WTC11 (cell line): ENCODE data around the gene PRRC2B. TPM values are rescaled to one million over a fixed set of nuclear protein-coding genes. Genes with fewer than 3 reads are reported as not detected.

Experiments
- ATAC-seq: fragments of 200-7000 bp; cut with Tn5 transposase; 2 replicates; pipeline ENCODE4 v1.10.0; 2021; ENCODE audit warnings: mild to moderate bottlenecking, moderate library complexity
- CTCF ChIA-PET: fragments of 300-600 bp; sonication (Branson Sonifier 250); formaldehyde crosslinking; loops from one replicate; lab custom pipeline; 2021; ENCODE audit warnings: antibody characterized with exemption; lab: Charles Lee
- POLR2A ChIA-PET: fragments of 350-600 bp; sonication (Branson Sonifier 250); formaldehyde crosslinking; loops from one replicate; lab custom pipeline; 2021; ENCODE audit warnings: antibody characterized with exemption; lab: Charles Lee
- DNase-seq: peaks from one replicate; pipeline ENCODE4 v3.0.0; 2021; ENCODE audit warnings: low spot score
- H3K27ac Mint-ChIP-seq: 2 replicates; pipeline ENCODE4 v1.8.0; 2021; ENCODE audit warnings: mixed read lengths
- H3K27me3 Mint-ChIP-seq: 2 replicates; pipeline ENCODE4 v1.8.0; 2021; ENCODE audit warnings: low read depth, mild to moderate bottlenecking, moderate library complexity, mixed read lengths
- H3K36me3 Mint-ChIP-seq: 2 replicates; pipeline ENCODE4 v1.8.0; 2021; ENCODE audit warnings: mixed read lengths
- H3K4me1 Mint-ChIP-seq: 2 replicates; pipeline ENCODE4 v1.8.0; 2022; ENCODE audit warnings: mixed read lengths
- H3K4me3 Mint-ChIP-seq: 2 replicates; pipeline ENCODE4 v1.8.0; 2021; ENCODE audit warnings: mild to moderate bottlenecking, moderate library complexity, mixed read lengths
- H3K9me3 Mint-ChIP-seq: 2 replicates; pipeline ENCODE4 v1.8.0; 2021; ENCODE audit warnings: mixed read lengths
- ERG ChIP-seq: fragments of 250-450 bp; sonication (Bioruptor Pico); IDR thresholded peaks from 2 replicates; pipeline ENCODE4 v1.8.0; 2021; ENCODE audit warnings: mild to moderate bottlenecking
- ETV6 ChIP-seq: sonication (generic); formaldehyde crosslinking; IDR thresholded peaks from 2 replicates; pipeline ENCODE4 v1.8.1; 2022; ENCODE audit warnings: mild to moderate bottlenecking, missing genetic modification reagents
- FOXJ3 ChIP-seq: sonication (generic); formaldehyde crosslinking; IDR thresholded peaks from 2 replicates; pipeline ENCODE4 v1.9.0; 2021; ENCODE audit warnings: missing genetic modification reagents, mild to moderate bottlenecking, borderline replicate concordance
- GABPB1 ChIP-seq: sonication (generic); formaldehyde crosslinking; IDR thresholded peaks from 2 replicates; pipeline ENCODE4 v1.8.1; 2023; ENCODE audit warnings: mild to moderate bottlenecking, missing genetic modification reagents
- NFE2L1 ChIP-seq: sonication (generic); formaldehyde crosslinking; IDR thresholded peaks from 2 replicates; pipeline ENCODE4 v1.8.1; 2023; ENCODE audit warnings: missing genetic modification reagents
- TCF7 ChIP-seq: sonication (generic); formaldehyde crosslinking; IDR thresholded peaks from 2 replicates; pipeline ENCODE4 v1.8.0; 2022; ENCODE audit warnings: mild to moderate bottlenecking, low read depth, missing genetic modification reagents, moderate library complexity
- ZNF232 ChIP-seq: sonication (generic); formaldehyde crosslinking; IDR thresholded peaks from 2 replicates; pipeline ENCODE4 v1.8.0; 2022; ENCODE audit warnings: mild to moderate bottlenecking, missing genetic modification reagents
- ZNF263 ChIP-seq: sonication (generic); formaldehyde crosslinking; IDR thresholded peaks from 2 replicates; pipeline ENCODE4 v1.8.1; 2022; ENCODE audit warnings: low read depth, mild to moderate bottlenecking, moderate library complexity, missing genetic modification reagents
- ZNF317 ChIP-seq: sonication (generic); formaldehyde crosslinking; IDR thresholded peaks from 2 replicates; pipeline ENCODE4 v1.8.1; 2023; ENCODE audit warnings: low read depth, mild to moderate bottlenecking, moderate library complexity, missing genetic modification reagents, borderline replicate concordance
- ZNF396 ChIP-seq: fragments of 250-450 bp; sonication (Bioruptor Pico); IDR thresholded peaks from 2 replicates; pipeline ENCODE4 v1.8.0; 2021; ENCODE audit warnings: mild to moderate bottlenecking, moderate library complexity, borderline replicate concordance
- total RNA-seq: library from RNA; stranded (reverse); gene quantifications from 3 replicates; pipeline ENCODE4 v1.2.3, GENCODE V29; 2021
- TF ChIP-seq, protein P1 (sequence below): fragments of 250-450 bp; sonication (Bioruptor Pico); IDR thresholded peaks from 2 replicates; pipeline ENCODE4 v2.1.2; 2022; ENCODE audit warnings: mild to moderate bottlenecking, moderate library complexity
- TF ChIP-seq, protein P2 (sequence below): sonication (generic); formaldehyde crosslinking; IDR thresholded peaks from 2 replicates; pipeline ENCODE4 v1.8.1; 2023; ENCODE audit warnings: mild to moderate bottlenecking, missing genetic modification reagents, borderline replicate concordance
- TF ChIP-seq, protein P3 (sequence below): sonication (generic); formaldehyde crosslinking; IDR thresholded peaks from 2 replicates; pipeline ENCODE4 v1.8.0; 2022; ENCODE audit warnings: missing genetic modification reagents
- TF ChIP-seq, protein P4 (sequence below): sonication (generic); formaldehyde crosslinking; IDR thresholded peaks from 2 replicates; pipeline ENCODE4 v1.8.0; 2023; ENCODE audit warnings: mild to moderate bottlenecking, missing genetic modification reagents

The PRRC2B gene
- total RNA-seq, 1 experiment from 2014 or later = 272 TPM

DNA sequence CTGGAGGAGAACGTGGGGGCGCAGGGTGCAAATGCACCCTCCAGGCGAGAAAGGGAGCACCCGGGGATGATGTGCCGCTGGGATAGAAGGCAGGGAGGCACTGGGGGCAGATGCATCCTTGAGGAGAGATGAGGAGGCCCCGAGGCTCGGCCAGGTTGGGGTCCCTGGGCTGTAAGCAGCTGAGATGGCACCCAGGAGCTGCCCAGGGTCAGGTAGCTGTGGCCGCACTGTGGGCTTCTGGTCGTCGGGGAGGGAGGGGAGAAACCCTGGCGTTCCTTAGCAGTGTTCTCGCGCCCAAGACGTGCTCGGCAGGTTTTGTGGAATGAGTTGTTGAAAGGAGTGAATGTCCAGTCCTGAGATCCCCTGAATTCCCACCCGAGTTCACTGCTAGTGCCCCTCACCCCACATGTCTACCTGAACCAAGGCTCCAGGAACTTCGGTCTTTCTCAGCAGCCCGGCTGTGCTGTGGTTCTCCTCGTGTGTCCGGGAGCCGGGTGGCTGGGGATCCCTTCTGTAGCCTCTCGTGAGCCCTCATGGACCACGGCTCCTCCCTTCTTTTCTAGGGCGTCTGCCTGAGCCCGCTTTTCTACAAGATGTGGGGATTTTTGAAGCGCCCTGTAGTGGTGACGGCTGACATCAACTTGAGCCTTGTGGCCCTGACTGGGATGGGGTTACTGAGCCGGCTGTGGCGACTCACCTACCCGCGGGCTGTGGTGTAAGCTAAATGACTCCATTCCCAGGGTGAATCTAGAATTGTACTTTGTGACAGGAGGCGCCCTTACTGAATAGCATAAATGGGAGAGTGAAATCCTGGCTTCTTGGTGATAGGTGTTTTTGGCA lies 110.0 kb downstream of the PRRC2B start:
- ChIA-PET POLR2A (interaction anchor here (0.8 kb wide), 1 partner anchor 142 kb away, joined by 3 read pairs; no protein-coding TSS in a partner anchor), CTCF (interaction anchor here (0.8 to 2.0 kb wide), 9 partner anchors 25 to 229 kb away, joined by 3 to 9 read pairs (median 3); no protein-coding TSS in a partner anchor)
- H3K4me3 Mint-ChIP-seq = peak overlapping the region; percentile 87
- TF ChIP-seq, protein P1, sequence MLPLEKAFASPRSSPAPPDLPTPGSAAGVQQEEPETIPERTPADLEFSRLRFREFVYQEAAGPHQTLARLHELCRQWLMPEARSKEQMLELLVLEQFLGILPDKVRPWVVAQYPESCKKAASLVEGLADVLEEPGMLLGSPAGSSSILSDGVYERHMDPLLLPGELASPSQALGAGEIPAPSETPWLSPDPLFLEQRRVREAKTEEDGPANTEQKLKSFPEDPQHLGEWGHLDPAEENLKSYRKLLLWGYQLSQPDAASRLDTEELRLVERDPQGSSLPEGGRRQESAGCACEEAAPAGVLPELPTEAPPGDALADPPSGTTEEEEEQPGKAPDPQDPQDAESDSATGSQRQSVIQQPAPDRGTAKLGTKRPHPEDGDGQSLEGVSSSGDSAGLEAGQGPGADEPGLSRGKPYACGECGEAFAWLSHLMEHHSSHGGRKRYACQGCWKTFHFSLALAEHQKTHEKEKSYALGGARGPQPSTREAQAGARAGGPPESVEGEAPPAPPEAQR (CRISPR knock-in tag) = no peak
- TF ChIP-seq ZNF232 = no peak
- TF ChIP-seq ZNF317 (CRISPR knock-in tag) = peak; percentile 79; the same call in 1 of the 2 replicates
- TF ChIP-seq ZNF263 (CRISPR knock-in tag) = no peak
- H3K27me3 Mint-ChIP-seq = peaks cover 9% of the 10 kb centered on the region
- peak; percentile 13 for ATAC-seq
- no peaks in the 10 kb centered on the region for H3K9me3 Mint-ChIP-seq
- H3K4me1 Mint-ChIP-seq = peaks cover 18% of the 10 kb centered on the region
- peaks cover 31% of the 10 kb centered on the region; the same call in 1 of the 2 replicates for H3K36me3 Mint-ChIP-seq
- no peak overlapping the region for H3K27ac Mint-ChIP-seq
- peak; percentile 29 for DNase-seq

GRCh38 chr9:131505012-131505411 lies 111.1 kb downstream of the PRRC2B start:
- Mint-ChIP-seq H3K4me3 (no peak overlapping the region), H3K36me3 (peaks cover 26% of the 10 kb centered on the region; the same call in 1 of the 2 replicates), H3K9me3 (no peaks in the 10 kb centered on the region)
- ATAC-seq = no peak
- TF ChIP-seq, protein P2, sequence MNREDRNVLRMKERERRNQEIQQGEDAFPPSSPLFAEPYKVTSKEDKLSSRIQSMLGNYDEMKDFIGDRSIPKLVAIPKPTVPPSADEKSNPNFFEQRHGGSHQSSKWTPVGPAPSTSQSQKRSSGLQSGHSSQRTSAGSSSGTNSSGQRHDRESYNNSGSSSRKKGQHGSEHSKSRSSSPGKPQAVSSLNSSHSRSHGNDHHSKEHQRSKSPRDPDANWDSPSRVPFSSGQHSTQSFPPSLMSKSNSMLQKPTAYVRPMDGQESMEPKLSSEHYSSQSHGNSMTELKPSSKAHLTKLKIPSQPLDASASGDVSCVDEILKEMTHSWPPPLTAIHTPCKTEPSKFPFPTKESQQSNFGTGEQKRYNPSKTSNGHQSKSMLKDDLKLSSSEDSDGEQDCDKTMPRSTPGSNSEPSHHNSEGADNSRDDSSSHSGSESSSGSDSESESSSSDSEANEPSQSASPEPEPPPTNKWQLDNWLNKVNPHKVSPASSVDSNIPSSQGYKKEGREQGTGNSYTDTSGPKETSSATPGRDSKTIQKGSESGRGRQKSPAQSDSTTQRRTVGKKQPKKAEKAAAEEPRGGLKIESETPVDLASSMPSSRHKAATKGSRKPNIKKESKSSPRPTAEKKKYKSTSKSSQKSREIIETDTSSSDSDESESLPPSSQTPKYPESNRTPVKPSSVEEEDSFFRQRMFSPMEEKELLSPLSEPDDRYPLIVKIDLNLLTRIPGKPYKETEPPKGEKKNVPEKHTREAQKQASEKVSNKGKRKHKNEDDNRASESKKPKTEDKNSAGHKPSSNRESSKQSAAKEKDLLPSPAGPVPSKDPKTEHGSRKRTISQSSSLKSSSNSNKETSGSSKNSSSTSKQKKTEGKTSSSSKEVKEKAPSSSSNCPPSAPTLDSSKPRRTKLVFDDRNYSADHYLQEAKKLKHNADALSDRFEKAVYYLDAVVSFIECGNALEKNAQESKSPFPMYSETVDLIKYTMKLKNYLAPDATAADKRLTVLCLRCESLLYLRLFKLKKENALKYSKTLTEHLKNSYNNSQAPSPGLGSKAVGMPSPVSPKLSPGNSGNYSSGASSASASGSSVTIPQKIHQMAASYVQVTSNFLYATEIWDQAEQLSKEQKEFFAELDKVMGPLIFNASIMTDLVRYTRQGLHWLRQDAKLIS (CRISPR knock-in tag) = no peak
- TF ChIP-seq, protein P3, sequence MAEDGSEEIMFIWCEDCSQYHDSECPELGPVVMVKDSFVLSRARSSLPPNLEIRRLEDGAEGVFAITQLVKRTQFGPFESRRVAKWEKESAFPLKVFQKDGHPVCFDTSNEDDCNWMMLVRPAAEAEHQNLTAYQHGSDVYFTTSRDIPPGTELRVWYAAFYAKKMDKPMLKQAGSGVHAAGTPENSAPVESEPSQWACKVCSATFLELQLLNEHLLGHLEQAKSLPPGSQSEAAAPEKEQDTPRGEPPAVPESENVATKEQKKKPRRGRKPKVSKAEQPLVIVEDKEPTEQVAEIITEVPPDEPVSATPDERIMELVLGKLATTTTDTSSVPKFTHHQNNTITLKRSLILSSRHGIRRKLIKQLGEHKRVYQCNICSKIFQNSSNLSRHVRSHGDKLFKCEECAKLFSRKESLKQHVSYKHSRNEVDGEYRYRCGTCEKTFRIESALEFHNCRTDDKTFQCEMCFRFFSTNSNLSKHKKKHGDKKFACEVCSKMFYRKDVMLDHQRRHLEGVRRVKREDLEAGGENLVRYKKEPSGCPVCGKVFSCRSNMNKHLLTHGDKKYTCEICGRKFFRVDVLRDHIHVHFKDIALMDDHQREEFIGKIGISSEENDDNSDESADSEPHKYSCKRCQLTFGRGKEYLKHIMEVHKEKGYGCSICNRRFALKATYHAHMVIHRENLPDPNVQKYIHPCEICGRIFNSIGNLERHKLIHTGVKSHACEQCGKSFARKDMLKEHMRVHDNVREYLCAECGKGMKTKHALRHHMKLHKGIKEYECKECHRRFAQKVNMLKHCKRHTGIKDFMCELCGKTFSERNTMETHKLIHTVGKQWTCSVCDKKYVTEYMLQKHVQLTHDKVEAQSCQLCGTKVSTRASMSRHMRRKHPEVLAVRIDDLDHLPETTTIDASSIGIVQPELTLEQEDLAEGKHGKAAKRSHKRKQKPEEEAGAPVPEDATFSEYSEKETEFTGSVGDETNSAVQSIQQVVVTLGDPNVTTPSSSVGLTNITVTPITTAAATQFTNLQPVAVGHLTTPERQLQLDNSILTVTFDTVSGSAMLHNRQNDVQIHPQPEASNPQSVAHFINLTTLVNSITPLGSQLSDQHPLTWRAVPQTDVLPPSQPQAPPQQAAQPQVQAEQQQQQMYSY (CRISPR knock-in tag) = no peak
- no peak for TF ChIP-seq ETV6 (CRISPR knock-in tag)
- TF ChIP-seq, all 79 proteins: peak for 0
- peaks cover 18% of the 10 kb centered on the region for H3K4me1 Mint-ChIP-seq
- ChIA-PET CTCF (no interaction called here), POLR2A (no interaction called here)
- DNase-seq = no peak
- peaks cover 9% of the 10 kb centered on the region for H3K27me3 Mint-ChIP-seq
- no peak overlapping the region for H3K27ac Mint-ChIP-seq

GRCh38 chr9:131511416-131511815 lies 117.5 kb downstream of the PRRC2B start:
- peaks cover 44% of the 10 kb centered on the region for H3K36me3 Mint-ChIP-seq
- POLR2A ChIA-PET = interaction anchor here (0.6 kb wide), 1 partner anchor 30 kb away, joined by 4 read pairs; no protein-coding TSS in a partner anchor
- H3K27me3 Mint-ChIP-seq = no peaks in the 10 kb centered on the region
- TF ChIP-seq TCF7 (CRISPR knock-in tag) (no peak), ZNF396 (no peak), NFE2L1 (CRISPR knock-in tag) (no peak), ERG (no peak), GABPB1 (CRISPR knock-in tag) (no peak), FOXJ3 (CRISPR knock-in tag) (no peak)
- TF ChIP-seq, protein P4, sequence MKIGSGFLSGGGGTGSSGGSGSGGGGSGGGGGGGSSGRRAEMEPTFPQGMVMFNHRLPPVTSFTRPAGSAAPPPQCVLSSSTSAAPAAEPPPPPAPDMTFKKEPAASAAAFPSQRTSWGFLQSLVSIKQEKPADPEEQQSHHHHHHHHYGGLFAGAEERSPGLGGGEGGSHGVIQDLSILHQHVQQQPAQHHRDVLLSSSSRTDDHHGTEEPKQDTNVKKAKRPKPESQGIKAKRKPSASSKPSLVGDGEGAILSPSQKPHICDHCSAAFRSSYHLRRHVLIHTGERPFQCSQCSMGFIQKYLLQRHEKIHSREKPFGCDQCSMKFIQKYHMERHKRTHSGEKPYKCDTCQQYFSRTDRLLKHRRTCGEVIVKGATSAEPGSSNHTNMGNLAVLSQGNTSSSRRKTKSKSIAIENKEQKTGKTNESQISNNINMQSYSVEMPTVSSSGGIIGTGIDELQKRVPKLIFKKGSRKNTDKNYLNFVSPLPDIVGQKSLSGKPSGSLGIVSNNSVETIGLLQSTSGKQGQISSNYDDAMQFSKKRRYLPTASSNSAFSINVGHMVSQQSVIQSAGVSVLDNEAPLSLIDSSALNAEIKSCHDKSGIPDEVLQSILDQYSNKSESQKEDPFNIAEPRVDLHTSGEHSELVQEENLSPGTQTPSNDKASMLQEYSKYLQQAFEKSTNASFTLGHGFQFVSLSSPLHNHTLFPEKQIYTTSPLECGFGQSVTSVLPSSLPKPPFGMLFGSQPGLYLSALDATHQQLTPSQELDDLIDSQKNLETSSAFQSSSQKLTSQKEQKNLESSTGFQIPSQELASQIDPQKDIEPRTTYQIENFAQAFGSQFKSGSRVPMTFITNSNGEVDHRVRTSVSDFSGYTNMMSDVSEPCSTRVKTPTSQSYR (CRISPR knock-in tag) = no peak
- TF ChIP-seq, all 79 proteins: peak for 0
- CTCF ChIA-PET = no interaction called here
- no peak overlapping the region for H3K27ac Mint-ChIP-seq
- no peaks in the 10 kb centered on the region for H3K4me1 Mint-ChIP-seq
- H3K9me3 Mint-ChIP-seq = no peaks in the 10 kb centered on the region
- DNase-seq = no peak
- no peak overlapping the region for H3K4me3 Mint-ChIP-seq
- no peak for ATAC-seq
